K562 (cell line): ENCODE measurements around the gene REC8. TPM values are rescaled to one million over a fixed set of nuclear protein-coding genes. Genes with fewer than 3 reads are reported as not detected.

Source experiments
- BCOR ChIP-seq: fragments of 450-650 bp; IDR thresholded peaks from 2 replicates; pipeline ENCODE4 v1.6.1; 2016
- CAMTA2 ChIP-seq: fragments of 250-450 bp; sonication (Bioruptor Pico); conservative IDR thresholded peaks from 2 replicates; pipeline ENCODE4 v1.5.1; 2022
- CHD1 ChIP-seq: fragments of 200-600 bp; sonication (generic); IDR thresholded peaks from one replicate; pipeline ENCODE4 v1.6.1; 2012; ENCODE audit warnings: mild to moderate bottlenecking, moderate library complexity, low read length, inconsistent platforms
- HMG20A ChIP-seq: fragments of 450-650 bp; formaldehyde crosslinking; conservative IDR thresholded peaks from 2 replicates; pipeline ENCODE4 v1.4.0; 2020; ENCODE audit warnings: mild to moderate bottlenecking, mixed read lengths
- KLF6 ChIP-seq: fragments of 250-450 bp; sonication (Bioruptor Pico); IDR thresholded peaks from 2 replicates; pipeline ENCODE4 v1.4.0; 2020; ENCODE audit warnings: mild to moderate bottlenecking, moderate library complexity, borderline replicate concordance
- MECOM ChIP-seq: fragments of 250-450 bp; sonication (Bioruptor Pico); IDR thresholded peaks from 2 replicates; pipeline ENCODE4 v1.8.0; 2022; ENCODE audit warnings: inconsistent platforms
- PKNOX1 ChIP-seq: fragments of 450-650 bp; IDR thresholded peaks from 2 replicates; pipeline ENCODE4 v1.6.1; 2016
- POLR2G ChIP-seq: fragments of 200-400 bp; formaldehyde crosslinking; IDR thresholded peaks from 2 replicates; pipeline ENCODE4 v1.6.1; 2017; ENCODE audit warnings: low read depth, mild to moderate bottlenecking, antibody characterized with exemption, low read length, moderate library complexity
- RCOR1 ChIP-seq, 2 experiments: IDR thresholded peaks; 2 replicates each; pipeline ENCODE4 v1.6.1; 2012; ENCODE audit warnings: low read depth in 2 of 2, low read length in 2 of 2, borderline replicate concordance in 1 of 2, improper control_type of control experiment in 1 of 2
- RERE ChIP-seq: sonication (generic); formaldehyde crosslinking; IDR thresholded peaks from 2 replicates; pipeline ENCODE4 v1.8.0; 2023; ENCODE audit warnings: missing genetic modification reagents, mild to moderate bottlenecking, borderline replicate concordance
- TBL1XR1 ChIP-seq, 2 experiments: IDR thresholded peaks; 2 replicates each; pipeline ENCODE4 v1.6.1; 2012; ENCODE audit warnings: improper control_type of control experiment in 2 of 2, low read length in 2 of 2, mild to moderate bottlenecking in 1 of 2
- TEAD2 ChIP-seq: fragments of 450-650 bp; IDR thresholded peaks from 2 replicates; pipeline ENCODE4 v1.6.1; 2016; ENCODE audit warnings: missing genetic modification characterization, control low read depth, missing compliant biosample characterization
- ZBED1 ChIP-seq: IDR thresholded peaks from 2 replicates; pipeline ENCODE4 v1.6.1; 2014
- ZFP30 ChIP-seq: fragments of 250-450 bp; sonication (Bioruptor Pico); IDR thresholded peaks from 2 replicates; pipeline ENCODE4 v1.8.0; 2022; ENCODE audit warnings: moderate library complexity, mild to moderate bottlenecking, inconsistent platforms, borderline replicate concordance
- ZFP91 ChIP-seq: sonication (generic); formaldehyde crosslinking; IDR thresholded peaks from 2 replicates; pipeline ENCODE4 v1.8.0; 2022; ENCODE audit warnings: mild to moderate bottlenecking, missing genetic modification reagents
- ZNF253 ChIP-seq: fragments of 250-450 bp; sonication (Bioruptor Pico); conservative IDR thresholded peaks from 2 replicates; pipeline ENCODE4 v1.6.1; 2021; ENCODE audit warnings: mild to moderate bottlenecking
- polyA plus RNA-seq, 8 experiments: library from polyadenylated mRNA; depleted of rRNA in 4 of 8; stranded (reverse) in 5 of 8; unstranded in 3 of 8; fragments of >200 nt; fragmentation: Nextera tagmentation in 2 of 8; fragmentation: Illumina TruSeq in 1 of 8; extraction: Ambion mirVana in 2 of 8; extraction: Trizol in 1 of 8; gene quantifications; 2 replicates each; pipeline versions ENCODE4 v1.2.1 to v1.2.3, GENCODE V29; 2011 to 2014; ENCODE audit warnings: inconsistent platforms in 1 of 8, missing spikeins in 1 of 8
- total RNA-seq, 7 experiments: library from RNA; depleted of rRNA in 6 of 7; stranded (reverse); fragments of >200 nt in 6 of 7; fragmentation: Illumina TruSeq in 2 of 7; extraction: Trizol in 2 of 7; gene quantifications; 2 replicates each; pipeline versions ENCODE4 v1.2.1 to v1.2.3, GENCODE V29; 2011 to 2021; ENCODE audit warnings: low replicate concordance in 1 of 7
- TF ChIP-seq, protein P1 (sequence below): fragments of 450-650 bp; formaldehyde crosslinking; IDR thresholded peaks from 2 replicates; pipeline ENCODE4 v1.4.0; 2020; ENCODE audit warnings: mild to moderate bottlenecking

Gene REC8
- total and polyA plus RNA-seq, 9 of the 15 experiments (the other 6 are each of a cell fraction or from before 2014, with no cell fraction given): 0.11 to 2.5 (median 0.85) TPM

DNA sequence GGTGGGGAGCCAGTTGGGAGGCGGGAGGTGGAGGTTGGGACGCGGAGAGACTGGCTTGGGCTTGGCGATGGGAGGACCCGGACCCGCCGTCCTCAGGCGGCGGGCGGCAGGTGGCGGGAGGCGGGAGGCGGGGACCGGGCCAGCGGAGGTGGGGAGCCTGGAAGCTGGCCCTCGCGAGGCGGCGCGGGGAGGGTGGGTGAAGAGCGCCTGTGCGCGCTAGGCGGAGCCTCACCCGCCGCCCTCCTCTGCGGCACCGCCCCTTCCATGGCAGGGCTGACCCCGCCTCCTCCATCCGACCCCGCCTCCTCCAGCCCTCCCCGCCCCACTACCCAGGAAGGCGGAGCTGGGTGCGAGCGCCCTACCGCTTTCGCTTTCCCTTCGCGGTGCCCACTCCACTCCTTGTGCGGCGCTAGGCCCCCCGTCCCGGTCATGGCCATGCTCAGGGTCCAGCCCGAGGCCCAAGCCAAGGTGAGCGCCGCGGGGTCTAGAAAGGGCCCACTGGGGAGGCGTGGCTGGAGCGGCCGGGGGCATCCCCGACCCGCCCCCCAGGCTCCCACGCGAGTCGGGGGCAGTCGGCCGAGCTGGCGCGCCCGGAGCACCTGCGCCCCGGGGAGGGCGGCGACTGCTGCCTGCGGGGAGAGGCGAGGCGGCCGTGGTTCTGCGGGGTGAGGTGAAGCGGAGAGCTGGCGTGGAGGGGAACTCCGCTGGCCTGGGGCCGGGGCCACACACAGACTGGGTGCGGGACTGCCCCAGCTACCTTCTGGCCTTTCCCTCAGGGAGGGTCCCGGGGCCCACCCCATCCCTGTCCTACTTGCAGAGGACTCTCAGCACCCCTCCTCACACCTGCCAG is 35.8 kb upstream of the REC8 start, which contains the start of gene PSME1 (continued):
- TF ChIP-seq RCOR1 (IDR thresholded peaks at IDR 0.05; ENCODE audit: borderline replicate concordance in 1 of 2, low read depth in 2 of 2, low read length in 2 of 2): peak in 1 of 2 experiments; percentile 14; a peak in 1 of 4 replicates
- no peak for TF ChIP-seq MECOM
- TF ChIP-seq TBL1XR1 (IDR thresholded peaks at IDR 0.05; ENCODE audit: low read length in 2 of 2): no peak
- no peak for TF ChIP-seq ZNF253 (CRISPR knock-in tag)
- TF ChIP-seq, protein P1, sequence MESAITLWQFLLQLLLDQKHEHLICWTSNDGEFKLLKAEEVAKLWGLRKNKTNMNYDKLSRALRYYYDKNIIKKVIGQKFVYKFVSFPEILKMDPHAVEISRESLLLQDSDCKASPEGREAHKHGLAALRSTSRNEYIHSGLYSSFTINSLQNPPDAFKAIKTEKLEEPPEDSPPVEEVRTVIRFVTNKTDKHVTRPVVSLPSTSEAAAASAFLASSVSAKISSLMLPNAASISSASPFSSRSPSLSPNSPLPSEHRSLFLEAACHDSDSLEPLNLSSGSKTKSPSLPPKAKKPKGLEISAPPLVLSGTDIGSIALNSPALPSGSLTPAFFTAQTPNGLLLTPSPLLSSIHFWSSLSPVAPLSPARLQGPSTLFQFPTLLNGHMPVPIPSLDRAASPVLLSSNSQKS: no peak
- TF ChIP-seq RERE (CRISPR knock-in tag): no peak
- TF ChIP-seq KLF6 (CRISPR knock-in tag): no peak
- TF ChIP-seq ZBED1: no peak
- no peak for TF ChIP-seq ZFP91 (CRISPR knock-in tag)
- no peak for TF ChIP-seq HMG20A (CRISPR knock-in tag)
- TF ChIP-seq CHD1: no peak
- peak; percentile 79 for TF ChIP-seq POLR2G
- no peak for TF ChIP-seq BCOR
- no peak for TF ChIP-seq ZFP30 (CRISPR knock-in tag)
- no peak for TF ChIP-seq PKNOX1
- TF ChIP-seq CAMTA2 (CRISPR knock-in tag): no peak
- no peak for TF ChIP-seq TEAD2 (tag)
